Stomach (tissue), 9 donors: ENCODE results near the gene FRMD1. TPM values are rescaled to one million over a fixed set of nuclear protein-coding genes. Genes with fewer than 3 reads are reported as not detected.

Experiments used
- DNase-seq, 2 donors: peaks; one replicate each; pipeline versions ENCODE4 v3.0.0 to v3.0.0-alpha.2; 2013 to 2019
- H3K27ac ChIP-seq, 5 donors: fragments of 200-600 bp in 4 of 5; sonication (generic) in 4 of 5; one replicate each; pipeline ENCODE4 v1.5.1; 2013 to 2019; ENCODE audit warnings: mild to moderate bottlenecking in 1 of 5, moderate library complexity in 1 of 5
- H3K27me3 ChIP-seq, 3 donors: fragments of 200-600 bp; sonication (generic); one replicate each; pipeline ENCODE4 v1.5.1; 2017 to 2019; ENCODE audit warnings: mixed run types in 1 of 3
- H3K36me3 ChIP-seq, 4 donors: fragments of 200-600 bp; sonication (generic); 1 replicate in 3 of 4; 2 replicates in 1 of 4; pipeline ENCODE4 v1.5.1; 2016 to 2019
- H3K4me1 ChIP-seq, 4 donors: fragments of 200-600 bp; sonication (generic); one replicate each; pipeline ENCODE4 v1.5.1; 2016 to 2019
- H3K4me3 ChIP-seq, 4 donors: fragments of 200-600 bp; sonication (generic) in 3 of 4; one replicate each; pipeline ENCODE4 v1.5.1; 2016 to 2019; ENCODE audit warnings: mild to moderate bottlenecking in 1 of 4
- H3K9me3 ChIP-seq, 4 donors: fragments of 200-600 bp; sonication (generic); one replicate each; pipeline ENCODE4 v1.5.1; 2016 to 2019
- EP300 ChIP-seq: sonication (generic); formaldehyde crosslinking; IDR thresholded peaks from one replicate; pipeline ENCODE4 v1.6.1; 2017; ENCODE audit warnings: antibody characterized with exemption
- POLR2A ChIP-seq, 4 donors: fragments of 450-650 bp; IDR thresholded peaks; one replicate each; pipeline ENCODE4 v1.6.1; 2016; ENCODE audit warnings: antibody characterized with exemption in 4 of 4, control low read depth in 2 of 4, mild to moderate bottlenecking in 1 of 4, moderate library complexity in 1 of 4
- POLR2AphosphoS5 ChIP-seq, 3 donors: sonication (generic); formaldehyde crosslinking; IDR thresholded peaks; one replicate each; pipeline ENCODE4 v1.6.1; 2016; ENCODE audit warnings: antibody characterized with exemption in 3 of 3
- WGBS, 5 donors: extraction: QIAGEN DNeasy Blood & Tissue Kit in 3 of 5; methylation state at CpG; one replicate each; pipeline versions ENCODE4 v1.1.5 to v1.1.7; 2013 to 2018; 5-methylcytosine and 5-hydroxymethylcytosine counted together
- intact Hi-C: fragments of 100-400 bp; cut with DNase I; formaldehyde crosslinking; loops from one replicate; pipeline ENCODE4 v1.15.1; 2023; ENCODE audit warnings: low total_unique reads
- polyA plus RNA-seq, 3 donors: library from polyadenylated mRNA; stranded (reverse); fragments of 200-250 nt; gene quantifications; one replicate each; pipeline ENCODE4 v1.2.3, GENCODE V29; 2013
- total RNA-seq, 5 donors: library from RNA; depleted of rRNA; stranded (reverse); fragments of >200 nt; gene quantifications; one replicate each; pipeline versions ENCODE4 v1.1.0 to v1.2.3, GENCODE V29; 2014 to 2016
- TF ChIP-seq, protein P1 (sequence below), 7 experiments: fragments of 450-650 bp in 4 of 7; fragments of 200-600 bp in 3 of 7; sonication (generic) in 3 of 7; IDR thresholded peaks; one replicate each; pipeline ENCODE4 v1.5.1; 2016 to 2019; ENCODE audit warnings: antibody characterized with exemption in 7 of 7, control low read depth in 2 of 7, mild to moderate bottlenecking in 1 of 7
- donor health status: healthy with polysubstance abuse.
- donor health status: Bipolar disorder and iron deficiency.
- donor health status: healthy.

FRMD1 gene
- total and polyA plus RNA-seq, 8 donors, result 0.43 to 42.9 (median 7.7) TPM

DNA sequence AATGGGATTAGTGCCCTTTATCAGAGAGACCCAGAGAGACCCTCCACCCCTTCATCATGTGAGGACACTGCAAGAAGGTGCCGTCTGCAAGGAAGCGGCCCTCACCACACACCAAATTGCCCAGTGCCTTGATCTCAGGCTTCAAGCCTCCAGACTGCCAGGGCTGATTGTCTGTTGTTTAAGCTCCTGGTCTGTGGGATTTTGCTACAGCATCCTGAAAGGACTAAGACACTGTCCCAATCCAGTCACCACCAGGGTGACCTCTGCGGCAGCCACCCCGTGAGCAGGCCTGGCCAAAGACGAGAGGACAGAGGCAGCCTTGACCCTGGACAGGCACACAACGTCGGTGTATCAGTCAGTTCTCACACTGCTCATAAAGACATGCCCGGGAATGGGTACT is 13.5 kb upstream of the FRMD1 start:
- Histone ChIP-seq H3K9me3 (peaks cover 0 to 5% (median 2%) of the 10 kb centered on the region in 4 donors), H3K27ac (peak overlapping the region in 3 of 5 donors; percentile 41 to 59 (median 55)), H3K4me1 (peaks cover 13 to 21% (median 17%) of the 10 kb centered on the region in 4 donors), H3K36me3 (no peaks in the 10 kb centered on the region), H3K27me3 (no peaks in the 10 kb centered on the region), H3K4me3 (peak overlapping the region in 1 of 4 donors; percentile 11)
- WGBS, 5 donors, result 80 to 84% (median 82%) methylated on average over 8 of the region's 8 CpGs
- no peak for DNase-seq
- TF ChIP-seq POLR2A (IDR thresholded peaks at IDR 0.05), result no peak
- intact Hi-C loops, result no loop called here

DNA sequence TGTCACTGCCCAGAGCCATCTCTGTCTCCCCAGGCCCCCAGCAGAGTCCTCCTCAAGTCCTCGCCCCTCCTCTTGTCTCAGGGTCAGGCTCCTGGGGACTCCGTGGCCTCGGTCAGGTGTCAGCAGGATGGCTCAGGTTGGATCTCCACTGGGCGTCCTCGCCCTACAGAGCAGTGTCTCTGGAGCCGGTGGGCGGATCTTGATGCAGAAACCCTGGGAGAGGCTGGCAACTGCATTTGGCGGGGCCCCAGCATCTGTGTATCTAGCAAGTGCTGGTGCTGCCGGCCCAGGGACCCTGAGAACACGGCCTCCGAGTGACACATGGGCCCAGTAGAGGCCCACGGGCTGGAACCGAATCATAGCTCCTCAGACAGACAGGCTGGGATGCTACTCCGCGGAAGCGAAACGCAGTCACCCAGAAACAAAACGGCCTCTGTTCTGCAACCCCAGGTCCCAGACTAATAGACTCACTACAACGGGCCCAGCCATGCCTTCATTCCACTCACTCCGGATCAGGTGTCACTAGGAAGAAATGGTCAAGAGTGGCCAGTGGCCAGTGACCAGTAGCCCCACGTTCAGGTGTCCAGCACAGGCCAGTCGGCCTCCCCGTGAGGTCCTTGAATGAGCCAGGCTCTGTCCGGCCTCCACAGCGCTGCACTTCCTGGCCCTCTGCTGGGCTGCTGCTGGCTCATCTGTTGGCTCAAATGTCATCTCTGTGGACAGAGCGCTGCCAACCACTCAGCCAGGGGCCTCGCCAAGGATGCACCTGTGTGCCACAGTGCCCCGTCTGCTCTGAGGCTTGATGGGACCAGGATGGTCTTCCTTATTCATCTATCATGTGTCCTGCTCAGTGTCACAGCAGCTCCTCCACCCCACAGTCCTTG is 12.6 kb upstream of the FRMD1 start:
- H3K27me3 ChIP-seq, result no peaks in the 10 kb centered on the region
- peaks cover 13 to 20% (median 13%) of the 10 kb centered on the region in 4 donors for H3K4me1 ChIP-seq
- H3K9me3 ChIP-seq, result peaks cover 0 to 5% (median 2%) of the 10 kb centered on the region in 4 donors
- TF ChIP-seq POLR2A (IDR thresholded peaks at IDR 0.05) (no peak), POLR2AphosphoS5 (IDR thresholded peaks at IDR 0.05) (no peak), EP300 (no peak)
- TF ChIP-seq, protein P1, sequence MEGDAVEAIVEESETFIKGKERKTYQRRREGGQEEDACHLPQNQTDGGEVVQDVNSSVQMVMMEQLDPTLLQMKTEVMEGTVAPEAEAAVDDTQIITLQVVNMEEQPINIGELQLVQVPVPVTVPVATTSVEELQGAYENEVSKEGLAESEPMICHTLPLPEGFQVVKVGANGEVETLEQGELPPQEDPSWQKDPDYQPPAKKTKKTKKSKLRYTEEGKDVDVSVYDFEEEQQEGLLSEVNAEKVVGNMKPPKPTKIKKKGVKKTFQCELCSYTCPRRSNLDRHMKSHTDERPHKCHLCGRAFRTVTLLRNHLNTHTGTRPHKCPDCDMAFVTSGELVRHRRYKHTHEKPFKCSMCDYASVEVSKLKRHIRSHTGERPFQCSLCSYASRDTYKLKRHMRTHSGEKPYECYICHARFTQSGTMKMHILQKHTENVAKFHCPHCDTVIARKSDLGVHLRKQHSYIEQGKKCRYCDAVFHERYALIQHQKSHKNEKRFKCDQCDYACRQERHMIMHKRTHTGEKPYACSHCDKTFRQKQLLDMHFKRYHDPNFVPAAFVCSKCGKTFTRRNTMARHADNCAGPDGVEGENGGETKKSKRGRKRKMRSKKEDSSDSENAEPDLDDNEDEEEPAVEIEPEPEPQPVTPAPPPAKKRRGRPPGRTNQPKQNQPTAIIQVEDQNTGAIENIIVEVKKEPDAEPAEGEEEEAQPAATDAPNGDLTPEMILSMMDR (IDR thresholded peaks at IDR 0.05), result no peak
- DNase-seq, result no peak
- H3K4me3 ChIP-seq, result no peak overlapping the region
- intact Hi-C loops, result no loop called here
- WGBS, 5 donors, result 89 to 94% (median 92%) methylated on average over 22 to 28 of the region's 28 CpGs
- H3K36me3 ChIP-seq, result no peaks in the 10 kb centered on the region
- peak overlapping the region in 2 of 5 donors; percentile 41 to 55 for H3K27ac ChIP-seq

DNA sequence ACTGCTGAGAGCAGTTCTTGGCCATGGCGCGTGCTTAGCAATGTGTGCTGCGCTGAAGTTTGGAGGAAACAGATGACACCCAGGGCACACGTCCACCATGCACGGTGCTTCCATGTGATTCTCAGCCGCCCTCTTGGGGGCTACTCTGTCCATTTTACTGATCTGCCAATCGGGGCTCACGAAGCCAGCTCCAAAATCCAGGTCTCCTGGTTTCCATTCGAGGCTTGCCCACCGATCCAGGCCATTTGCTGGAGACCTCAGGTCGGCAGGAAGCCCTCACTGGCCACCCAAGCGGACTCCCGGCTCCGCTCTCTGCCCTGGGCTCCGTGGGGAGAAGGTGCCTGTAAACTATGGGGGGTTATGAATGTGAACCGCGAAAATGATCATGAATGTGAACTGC is 11.7 kb upstream of the FRMD1 start:
- no peak for DNase-seq
- intact Hi-C loops, result no loop called here

DNA sequence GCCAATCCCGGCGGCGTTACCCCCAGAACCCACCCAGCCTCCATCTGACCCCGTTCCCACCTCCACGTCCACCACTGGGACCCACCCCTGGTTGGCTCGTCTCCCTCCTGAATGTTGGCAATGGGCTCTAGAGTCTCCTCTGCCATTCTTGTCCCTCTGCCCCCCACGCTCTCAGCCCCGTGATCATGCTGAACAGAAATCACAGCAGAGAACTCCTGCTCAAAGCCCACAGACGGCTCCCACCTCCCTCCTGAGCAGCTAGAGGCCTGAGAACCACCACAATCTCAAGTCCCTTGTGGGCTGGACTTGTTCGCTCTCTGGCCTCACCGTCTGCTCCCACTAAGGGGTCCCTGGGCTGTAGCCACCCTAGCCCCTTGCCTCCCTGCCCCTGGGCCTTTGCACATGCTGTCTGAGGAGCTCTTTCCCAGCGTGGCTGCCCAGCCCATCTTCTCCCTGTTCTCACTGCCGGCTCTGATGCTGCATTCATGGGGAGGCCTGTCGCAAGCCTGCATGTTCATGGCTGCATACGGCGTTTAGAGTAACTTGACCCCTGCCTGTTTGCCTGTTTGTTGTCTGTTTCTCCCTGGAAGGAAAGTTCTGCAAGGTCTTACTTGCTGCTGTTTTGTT is 11.2 kb upstream of the FRMD1 start:
- Histone ChIP-seq H3K27ac (peak overlapping the region in 3 of 5 donors; percentile 8 to 54 (median 18)), H3K36me3 (no peaks in the 10 kb centered on the region), H3K4me3 (no peak overlapping the region), H3K27me3 (no peaks in the 10 kb centered on the region), H3K4me1 (peaks cover 13 to 20% (median 13%) of the 10 kb centered on the region in 4 donors), H3K9me3 (peaks cover 0 to 5% (median 2%) of the 10 kb centered on the region in 4 donors)
- no peak for TF ChIP-seq POLR2A (IDR thresholded peaks at IDR 0.05)
- TF ChIP-seq EP300, result no peak
- no peak for TF ChIP-seq POLR2AphosphoS5 (IDR thresholded peaks at IDR 0.05)
- TF ChIP-seq, protein P1 (IDR thresholded peaks at IDR 0.05), result no peak
- no peak for DNase-seq
- intact Hi-C loops, result no loop called here
- 74 to 87% (median 82%) methylated on average over 15 to 16 of the region's 16 CpGs for WGBS, 5 donors

More for the DNA sequence above, 11.7 kb upstream of the FRMD1 start:
- Histone ChIP-seq H3K27me3 (no peaks in the 10 kb centered on the region), H3K27ac (peak overlapping the region in 3 of 5 donors; percentile 8 to 54 (median 18)), H3K36me3 (no peaks in the 10 kb centered on the region), H3K9me3 (peaks cover 0 to 5% (median 2%) of the 10 kb centered on the region in 4 donors), H3K4me1 (peaks cover 13 to 20% (median 13%) of the 10 kb centered on the region in 4 donors), H3K4me3 (no peak overlapping the region)
- 73 to 82% (median 79%) methylated on average over 17 of the region's 17 CpGs for WGBS, 5 donors
- TF ChIP-seq EP300 (no peak), POLR2A (IDR thresholded peaks at IDR 0.05) (no peak)
- TF ChIP-seq, protein P1 (IDR thresholded peaks at IDR 0.05), result no peak
